Vagina (tissue), 2 donors: ENCODE measurements around the gene DELE1.

Experiments used
- POLR2A ChIP-seq, 2 donors: fragments of 450-650 bp; IDR thresholded peaks; one replicate each; pipeline ENCODE4 v1.6.1; 2017; ENCODE audit warnings: antibody characterized with exemption in 2 of 2, mild to moderate bottlenecking in 2 of 2, moderate library complexity in 2 of 2
- TF ChIP-seq, protein P1 (sequence below), 3 experiments: fragments of 450-650 bp in 2 of 3; fragments of 200-600 bp in 1 of 3; sonication (generic) in 1 of 3; IDR thresholded peaks; one replicate each; pipeline ENCODE4 v1.5.1; 2017 to 2019; ENCODE audit warnings: antibody characterized with exemption in 3 of 3, mild to moderate bottlenecking in 2 of 3, moderate library complexity in 2 of 3

- no peak for TF ChIP-seq POLR2A (IDR thresholded peaks at IDR 0.05)
- TF ChIP-seq, protein P1, sequence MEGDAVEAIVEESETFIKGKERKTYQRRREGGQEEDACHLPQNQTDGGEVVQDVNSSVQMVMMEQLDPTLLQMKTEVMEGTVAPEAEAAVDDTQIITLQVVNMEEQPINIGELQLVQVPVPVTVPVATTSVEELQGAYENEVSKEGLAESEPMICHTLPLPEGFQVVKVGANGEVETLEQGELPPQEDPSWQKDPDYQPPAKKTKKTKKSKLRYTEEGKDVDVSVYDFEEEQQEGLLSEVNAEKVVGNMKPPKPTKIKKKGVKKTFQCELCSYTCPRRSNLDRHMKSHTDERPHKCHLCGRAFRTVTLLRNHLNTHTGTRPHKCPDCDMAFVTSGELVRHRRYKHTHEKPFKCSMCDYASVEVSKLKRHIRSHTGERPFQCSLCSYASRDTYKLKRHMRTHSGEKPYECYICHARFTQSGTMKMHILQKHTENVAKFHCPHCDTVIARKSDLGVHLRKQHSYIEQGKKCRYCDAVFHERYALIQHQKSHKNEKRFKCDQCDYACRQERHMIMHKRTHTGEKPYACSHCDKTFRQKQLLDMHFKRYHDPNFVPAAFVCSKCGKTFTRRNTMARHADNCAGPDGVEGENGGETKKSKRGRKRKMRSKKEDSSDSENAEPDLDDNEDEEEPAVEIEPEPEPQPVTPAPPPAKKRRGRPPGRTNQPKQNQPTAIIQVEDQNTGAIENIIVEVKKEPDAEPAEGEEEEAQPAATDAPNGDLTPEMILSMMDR (IDR thresholded peaks at IDR 0.05), result no peak
Observed at GRCh38 chr5:141978389-141978788, 54.7 kb downstream of the DELE1 start.
